Fibroblast of villous mesenchyme (primary cell): Measurements from ENCODE around the gene PRKN. TPM values are rescaled to one million over a fixed set of nuclear protein-coding genes. Genes with fewer than 3 reads are reported as not detected.

Experiments used
- DNase-seq: peaks from one replicate; pipeline ENCODE4 v3.0.0-alpha.2; 2010; ENCODE audit warnings: low read depth
- H3K4me3 ChIP-seq: 2 replicates; pipeline ENCODE4 v1.5.1; 2011; ENCODE audit warnings: low read depth, mild to moderate bottlenecking, low read length
- total RNA-seq: library from RNA; depleted of rRNA; stranded (reverse); fragments of >200 nt; gene quantifications from 2 replicates; pipeline ENCODE4 v1.2.3, GENCODE V29; 2012
- TF ChIP-seq, protein P1 (sequence below): IDR thresholded peaks from 2 replicates; pipeline ENCODE4 v1.5.1; 2012; ENCODE audit warnings: low read depth, mild to moderate bottlenecking, low read length; ENCODE audit not compliant: insufficient read depth

PRKN gene
- total RNA-seq, 1 donor, result 2.2 TPM

DNA sequence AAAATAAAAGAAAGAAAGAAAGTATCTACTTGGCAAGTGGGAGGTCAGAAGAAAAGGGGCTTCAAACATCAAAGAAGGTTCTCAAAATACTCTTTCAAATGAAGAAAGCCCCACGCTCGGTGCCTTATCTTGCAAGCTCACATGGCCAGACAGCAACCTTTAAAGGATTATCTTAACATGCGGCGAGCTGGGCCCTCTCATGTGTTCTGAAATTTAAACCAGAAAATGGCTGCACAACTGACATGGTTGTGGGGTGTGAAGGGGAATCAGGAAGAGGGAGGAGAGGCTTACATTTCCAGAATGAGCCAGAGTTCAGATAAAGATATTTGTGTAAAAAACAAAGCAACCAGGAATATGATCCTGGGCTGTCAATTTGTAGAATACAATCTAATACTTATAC, 363.1 kb downstream of the PRKN start:
- no peak for DNase-seq
- TF ChIP-seq, protein P1, sequence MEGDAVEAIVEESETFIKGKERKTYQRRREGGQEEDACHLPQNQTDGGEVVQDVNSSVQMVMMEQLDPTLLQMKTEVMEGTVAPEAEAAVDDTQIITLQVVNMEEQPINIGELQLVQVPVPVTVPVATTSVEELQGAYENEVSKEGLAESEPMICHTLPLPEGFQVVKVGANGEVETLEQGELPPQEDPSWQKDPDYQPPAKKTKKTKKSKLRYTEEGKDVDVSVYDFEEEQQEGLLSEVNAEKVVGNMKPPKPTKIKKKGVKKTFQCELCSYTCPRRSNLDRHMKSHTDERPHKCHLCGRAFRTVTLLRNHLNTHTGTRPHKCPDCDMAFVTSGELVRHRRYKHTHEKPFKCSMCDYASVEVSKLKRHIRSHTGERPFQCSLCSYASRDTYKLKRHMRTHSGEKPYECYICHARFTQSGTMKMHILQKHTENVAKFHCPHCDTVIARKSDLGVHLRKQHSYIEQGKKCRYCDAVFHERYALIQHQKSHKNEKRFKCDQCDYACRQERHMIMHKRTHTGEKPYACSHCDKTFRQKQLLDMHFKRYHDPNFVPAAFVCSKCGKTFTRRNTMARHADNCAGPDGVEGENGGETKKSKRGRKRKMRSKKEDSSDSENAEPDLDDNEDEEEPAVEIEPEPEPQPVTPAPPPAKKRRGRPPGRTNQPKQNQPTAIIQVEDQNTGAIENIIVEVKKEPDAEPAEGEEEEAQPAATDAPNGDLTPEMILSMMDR, result no peak

DNA sequence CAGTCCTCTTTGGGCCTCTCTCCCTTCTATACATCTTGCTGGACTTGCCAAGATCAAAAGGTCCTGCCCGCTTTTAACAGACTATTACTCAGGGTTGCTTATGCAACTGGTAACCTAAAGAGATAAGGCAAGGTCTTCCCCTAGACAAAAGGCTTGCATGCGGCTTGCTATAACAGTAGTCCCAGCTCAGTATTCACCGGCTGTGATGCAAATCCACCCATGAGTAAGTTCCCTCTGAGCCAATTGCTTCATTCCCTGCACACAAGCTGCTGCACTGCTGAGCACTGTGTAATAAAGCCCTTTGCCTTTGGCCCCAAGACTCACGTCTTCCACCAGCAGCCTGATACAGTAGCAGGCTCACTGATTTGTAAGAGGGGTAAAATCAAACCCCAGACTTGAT, 363.8 kb downstream of the PRKN start:
- TF ChIP-seq, protein P1, result no peak
- no peak for DNase-seq
- no peak overlapping the region for H3K4me3 ChIP-seq

More for the DNA sequence above, 363.1 kb downstream of the PRKN start:
- H3K4me3 ChIP-seq, result no peak overlapping the region

DNA sequence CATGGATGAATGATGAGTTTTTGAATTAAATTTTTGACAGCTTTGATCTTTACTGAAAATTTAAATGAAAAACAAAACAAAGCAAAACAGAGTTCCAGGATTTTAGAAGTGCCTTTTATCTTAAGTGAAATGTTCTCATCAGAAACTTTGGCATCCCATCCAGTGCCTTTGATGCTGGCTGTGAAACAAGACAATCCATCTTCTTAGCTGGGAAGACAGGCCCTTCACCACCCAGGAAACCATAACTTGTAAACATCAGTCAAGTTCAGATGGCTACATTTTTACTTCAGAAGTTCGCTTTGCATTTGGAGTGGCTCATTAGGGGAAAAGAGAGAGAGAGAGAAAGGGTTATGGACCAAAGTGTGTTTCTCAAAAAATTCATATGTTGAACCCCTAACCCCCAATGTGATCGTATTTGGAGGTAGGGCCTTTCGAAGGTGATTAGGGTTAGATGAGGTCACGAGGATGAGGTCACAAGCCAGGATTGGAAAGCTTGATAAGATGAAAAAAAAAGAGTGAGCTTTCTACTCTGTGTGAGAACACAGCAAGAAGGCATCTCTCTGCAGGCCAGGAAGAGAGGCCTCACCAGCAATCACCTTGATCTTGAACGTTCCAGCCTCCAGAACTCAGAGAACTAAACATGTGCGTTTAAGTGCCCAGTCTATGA, 366.5 kb downstream of the PRKN start:
- no peak overlapping the region for H3K4me3 ChIP-seq
- no peak for DNase-seq
- TF ChIP-seq, protein P1, result no peak

DNA sequence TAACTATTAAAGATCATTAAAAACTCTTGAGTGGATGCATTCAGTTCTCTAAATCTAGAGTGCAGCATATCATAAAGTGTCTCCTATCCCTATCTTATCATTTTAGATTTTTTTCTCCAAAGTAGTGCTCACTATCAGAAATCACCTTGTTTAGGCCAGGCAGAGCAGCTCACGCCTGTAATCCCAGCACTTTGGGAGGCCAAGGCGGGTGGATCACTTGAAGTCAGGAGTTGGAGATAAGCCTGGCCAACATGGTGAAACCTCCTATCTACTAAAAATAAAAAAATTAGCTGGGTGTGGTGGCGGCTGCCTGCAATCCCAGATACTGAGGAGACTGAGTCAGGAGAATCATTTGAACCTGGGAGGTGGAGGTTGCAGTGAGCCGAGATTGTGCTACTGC, 368.9 kb downstream of the PRKN start:
- TF ChIP-seq, protein P1, result no peak
- no peak for DNase-seq
- H3K4me3 ChIP-seq, result no peak overlapping the region

DNA sequence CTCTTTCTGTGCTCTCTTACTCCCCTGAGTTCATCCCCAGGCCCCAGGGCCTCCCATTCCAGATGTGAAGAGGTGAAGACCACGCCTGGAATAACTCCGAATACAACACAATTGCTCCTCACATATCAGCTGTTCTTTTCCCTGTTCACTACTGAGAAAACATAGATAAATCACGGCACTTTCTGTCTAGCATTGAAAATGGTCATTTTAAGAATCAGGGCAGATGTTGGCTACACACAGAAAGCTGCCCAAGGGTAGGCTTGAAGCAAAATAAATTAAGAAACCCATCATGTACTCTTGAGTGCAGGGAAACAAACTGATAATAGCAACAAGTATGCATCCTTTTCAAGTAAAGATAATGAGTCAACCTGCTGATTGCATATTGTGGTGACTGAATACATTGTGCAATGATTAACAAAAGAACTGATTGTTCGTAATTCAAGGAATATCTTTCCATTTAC, 382.5 kb downstream of the PRKN start:
- no peak overlapping the region for H3K4me3 ChIP-seq
- peak; percentile 0 for DNase-seq
- TF ChIP-seq, protein P1, result no peak

DNA sequence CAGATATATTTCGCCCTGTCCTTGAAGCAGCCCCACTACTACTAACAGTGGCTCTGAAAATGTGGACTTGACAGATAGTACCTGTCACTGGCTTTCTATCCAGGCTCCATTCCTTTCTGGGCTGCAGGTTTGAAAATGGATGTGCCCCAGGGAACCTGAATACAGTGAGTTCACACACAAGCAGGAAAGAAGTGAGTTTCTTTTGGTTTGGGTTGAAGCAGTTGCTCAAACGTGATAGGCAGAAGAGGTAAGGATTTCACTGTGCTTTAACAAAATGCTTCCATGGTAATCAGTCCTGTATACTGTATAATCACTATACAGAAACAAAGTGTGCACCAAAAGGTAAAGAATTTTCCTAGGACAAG, 382.9 kb downstream of the PRKN start:
- H3K4me3 ChIP-seq, result no peak overlapping the region
- no peak for DNase-seq
- TF ChIP-seq, protein P1, result no peak

DNA sequence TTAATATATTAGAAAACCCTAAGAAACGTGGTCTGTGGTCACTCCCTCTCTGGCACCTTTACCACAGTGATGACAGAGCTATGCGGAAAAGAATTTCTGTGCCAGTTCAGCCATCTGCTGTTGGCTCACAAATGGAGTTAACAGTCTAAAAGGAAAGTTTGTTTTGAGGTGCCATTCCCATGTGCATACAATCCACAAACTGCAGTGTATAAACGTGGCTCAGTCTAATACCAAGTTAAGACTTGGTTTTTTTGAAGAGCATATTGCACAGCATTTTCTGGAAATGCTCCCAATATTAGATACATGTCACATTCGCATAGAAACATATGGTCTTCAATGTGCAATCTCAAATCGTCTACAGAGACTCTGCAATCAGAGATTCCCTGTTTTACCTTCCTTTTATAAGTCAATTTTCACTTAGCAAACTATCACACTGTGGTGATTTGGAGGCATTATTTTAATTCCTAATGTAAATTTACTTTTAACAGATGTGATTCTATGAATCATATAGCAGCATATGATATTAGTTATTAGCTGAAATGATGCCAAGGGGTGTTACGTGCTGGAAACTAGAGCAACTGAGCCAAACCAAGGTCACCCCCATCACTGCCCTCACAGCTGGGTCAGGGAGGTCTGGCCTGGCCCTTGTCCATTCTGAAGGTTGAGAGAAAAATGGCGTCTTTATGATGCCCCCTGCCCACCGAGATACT, 383.5 kb downstream of the PRKN start:
- no peak overlapping the region for H3K4me3 ChIP-seq
- DNase-seq, result no peak
- TF ChIP-seq, protein P1, result no peak
